OCI-LY1 (cell line): Measurements from ENCODE around the gene NCAPH2.
A peak's percentile ranks its signal among the peaks of the same experiment; 100 is the strongest.

Source experiments
- H2AFZ ChIP-seq: fragments of 200-600 bp; sonication (generic), shearing (Covaris generic); 2 replicates; pipeline ENCODE4 v1.6.0; 2014; ENCODE audit warnings: antibody characterized with exemption, mild to moderate bottlenecking, low read length
- H3F3A ChIP-seq: fragments of 200-600 bp; sonication (generic), shearing (Covaris generic); 2 replicates; pipeline ENCODE4 v1.6.0; 2014; ENCODE audit warnings: mild to moderate bottlenecking, antibody characterized with exemption, low read length, moderate library complexity; ENCODE audit not compliant: insufficient read depth
- H3K27ac ChIP-seq: fragments of 200-600 bp; sonication (generic); 2 replicates; pipeline ENCODE4 v1.5.1; 2014; ENCODE audit warnings: low read length, mixed run types, mild to moderate bottlenecking, low read depth; ENCODE audit not compliant: poor library complexity, severe bottlenecking
- H3K27me3 ChIP-seq: fragments of 200-600 bp; sonication (generic); 2 replicates; pipeline ENCODE4 v1.6.0; 2014; ENCODE audit warnings: antibody characterized with exemption, mild to moderate bottlenecking, low read length, moderate library complexity; ENCODE audit not compliant: insufficient read depth
- H3K36me3 ChIP-seq: fragments of 200-600 bp; sonication (generic); 2 replicates; pipeline ENCODE4 v1.6.1; 2014; ENCODE audit warnings: mild to moderate bottlenecking, antibody characterized with exemption, low read length, moderate library complexity, mixed read lengths; ENCODE audit not compliant: insufficient read depth
- H3K4me1 ChIP-seq: fragments of 200-600 bp; sonication (generic); 2 replicates; pipeline ENCODE4 v1.5.1; 2014; ENCODE audit warnings: mild to moderate bottlenecking, low read length, moderate library complexity; ENCODE audit not compliant: insufficient read depth, severe bottlenecking
- H3K4me2 ChIP-seq: fragments of 200-600 bp; sonication (generic), shearing (Covaris generic); 2 replicates; pipeline ENCODE4 v1.6.1; 2014; ENCODE audit warnings: low read length
- H3K4me3 ChIP-seq: fragments of 200-600 bp; sonication (generic); 2 replicates; pipeline ENCODE4 v1.5.1; 2014; ENCODE audit warnings: low read length, low read depth, mild to moderate bottlenecking, mixed read lengths; ENCODE audit not compliant: poor library complexity, severe bottlenecking
- H3K79me2 ChIP-seq: fragments of 200-600 bp; shearing (Covaris generic); 2 replicates; pipeline ENCODE4 v1.6.1; 2016; ENCODE audit warnings: mixed run types, low read length, mixed read lengths; ENCODE audit not compliant: insufficient read depth
- H3K9ac ChIP-seq: fragments of 200-600 bp; sonication (generic), shearing (Covaris generic); 2 replicates; pipeline ENCODE4 v1.6.1; 2014; ENCODE audit warnings: mild to moderate bottlenecking, low read length, mixed read lengths
- H3K9me2 ChIP-seq: fragments of 200-600 bp; sonication (generic), shearing (Covaris generic); 2 replicates; pipeline ENCODE4 v1.6.1; 2014; ENCODE audit warnings: low read depth, mild to moderate bottlenecking, low read length, mixed read lengths
- H3K9me3 ChIP-seq: fragments of 200-600 bp; shearing (Covaris generic); 2 replicates; pipeline ENCODE4 v1.6.1; 2014; ENCODE audit warnings: low read length, mixed read lengths
- H4K20me1 ChIP-seq: fragments of 200-600 bp; sonication (generic), shearing (Covaris generic); 2 replicates; pipeline ENCODE4 v1.6.0; 2016; ENCODE audit warnings: mild to moderate bottlenecking, low read length; ENCODE audit not compliant: insufficient read depth
- EZH2 ChIP-seq: fragments of 200-600 bp; sonication (generic), shearing (Covaris generic); IDR thresholded peaks from 2 replicates; pipeline ENCODE4 v1.8.0; 2017; ENCODE audit warnings: borderline replicate concordance, mixed run types, mild to moderate bottlenecking, antibody characterized with exemption, low read length, moderate library complexity, mixed read lengths
- TF ChIP-seq, protein P1 (sequence below): fragments of 200-600 bp; sonication (generic), shearing (Covaris generic); IDR thresholded peaks from 2 replicates; pipeline ENCODE4 v1.5.1; 2017; ENCODE audit warnings: mild to moderate bottlenecking, antibody characterized with exemption, low read length, moderate library complexity, mixed read lengths

Gene NCAPH2

DNA sequence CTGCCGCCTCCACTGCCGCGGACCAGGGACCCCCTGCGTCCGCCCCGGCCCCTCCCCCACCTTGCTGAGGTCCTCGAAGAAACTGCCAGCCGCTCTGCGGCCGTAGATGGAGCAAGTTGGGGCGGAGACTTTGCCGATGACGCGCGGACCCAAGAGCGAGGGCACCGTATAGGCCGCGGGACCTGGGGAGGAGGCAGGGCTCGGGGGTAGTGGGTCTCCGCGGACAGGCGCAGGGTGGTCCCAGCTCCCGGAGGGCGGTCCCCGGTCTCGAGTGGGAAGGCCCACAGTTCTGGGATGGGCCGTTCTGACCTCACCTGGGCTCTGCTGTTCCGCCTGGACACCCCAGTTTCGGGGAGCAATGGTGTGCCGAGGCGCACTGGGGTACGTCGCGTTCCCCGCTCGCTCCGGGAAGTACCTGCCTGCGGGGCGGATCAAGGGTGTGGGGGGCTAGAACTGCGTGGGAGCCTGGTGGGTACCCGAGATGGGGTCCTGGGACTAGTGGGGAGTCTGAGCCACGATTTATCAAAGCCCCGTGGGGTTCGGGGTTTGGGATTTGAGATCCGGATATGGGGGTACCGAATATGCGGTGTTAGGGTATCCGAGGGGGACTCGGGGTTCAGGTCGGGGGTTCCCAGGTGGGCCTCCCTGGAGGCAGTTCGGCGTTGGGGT is 23.0 kb downstream of the NCAPH2 start:
- H3K9ac ChIP-seq = peak overlapping the region; percentile 83

DNA sequence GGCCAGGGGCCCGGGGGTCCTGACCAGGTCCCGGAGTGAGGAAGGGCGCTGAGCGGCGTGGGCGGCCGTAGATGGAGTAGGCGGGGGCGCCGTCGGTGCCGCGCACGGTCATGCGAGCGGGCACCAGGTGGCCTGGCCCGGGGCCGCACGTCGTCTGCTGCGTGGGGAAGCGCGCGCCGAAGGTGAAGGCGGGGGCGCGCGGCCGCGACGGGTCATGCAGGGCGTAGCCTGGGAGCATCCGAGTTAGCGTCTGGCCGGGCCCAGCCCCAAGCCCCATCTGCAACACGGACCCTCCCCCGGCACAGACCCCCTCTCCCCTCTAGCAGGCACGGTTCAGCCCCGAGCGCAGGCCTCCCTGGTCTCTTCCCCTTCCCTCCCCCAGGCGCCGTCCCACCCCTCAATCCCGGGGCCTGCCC is 23.5 kb downstream of the NCAPH2 start:
- Histone ChIP-seq H3K27ac (peak overlapping the region; percentile 60), H3K27me3 (no peaks in the 10 kb centered on the region), H3K36me3 (no peaks in the 10 kb centered on the region), H3K9me2 (no peaks in the 10 kb centered on the region), H3K4me2 (peak overlapping the region; percentile 85), H3K4me3 (peak overlapping the region; percentile 80), H3F3A (peaks cover 8% of the 10 kb centered on the region), H3K9me3 (no peaks in the 10 kb centered on the region), H3K79me2 (no peaks in the 10 kb centered on the region), H4K20me1 (no peaks in the 10 kb centered on the region), H3K4me1 (peaks cover 61% of the 10 kb centered on the region), H2AFZ (no peak overlapping the region), H3K9ac (peak overlapping the region; percentile 83)
- TF ChIP-seq EZH2 = no peak
- TF ChIP-seq, protein P1, sequence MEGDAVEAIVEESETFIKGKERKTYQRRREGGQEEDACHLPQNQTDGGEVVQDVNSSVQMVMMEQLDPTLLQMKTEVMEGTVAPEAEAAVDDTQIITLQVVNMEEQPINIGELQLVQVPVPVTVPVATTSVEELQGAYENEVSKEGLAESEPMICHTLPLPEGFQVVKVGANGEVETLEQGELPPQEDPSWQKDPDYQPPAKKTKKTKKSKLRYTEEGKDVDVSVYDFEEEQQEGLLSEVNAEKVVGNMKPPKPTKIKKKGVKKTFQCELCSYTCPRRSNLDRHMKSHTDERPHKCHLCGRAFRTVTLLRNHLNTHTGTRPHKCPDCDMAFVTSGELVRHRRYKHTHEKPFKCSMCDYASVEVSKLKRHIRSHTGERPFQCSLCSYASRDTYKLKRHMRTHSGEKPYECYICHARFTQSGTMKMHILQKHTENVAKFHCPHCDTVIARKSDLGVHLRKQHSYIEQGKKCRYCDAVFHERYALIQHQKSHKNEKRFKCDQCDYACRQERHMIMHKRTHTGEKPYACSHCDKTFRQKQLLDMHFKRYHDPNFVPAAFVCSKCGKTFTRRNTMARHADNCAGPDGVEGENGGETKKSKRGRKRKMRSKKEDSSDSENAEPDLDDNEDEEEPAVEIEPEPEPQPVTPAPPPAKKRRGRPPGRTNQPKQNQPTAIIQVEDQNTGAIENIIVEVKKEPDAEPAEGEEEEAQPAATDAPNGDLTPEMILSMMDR = no peak

More for the DNA sequence above, 23.0 kb downstream of the NCAPH2 start:
- Histone ChIP-seq H3K27ac (peak overlapping the region; percentile 60), H3F3A (peaks cover 5% of the 10 kb centered on the region), H3K36me3 (no peaks in the 10 kb centered on the region), H3K79me2 (no peaks in the 10 kb centered on the region), H3K27me3 (no peaks in the 10 kb centered on the region), H4K20me1 (no peaks in the 10 kb centered on the region), H3K4me3 (peak overlapping the region; percentile 80), H3K4me1 (peaks cover 63% of the 10 kb centered on the region), H2AFZ (no peak overlapping the region), H3K9me2 (no peaks in the 10 kb centered on the region), H3K4me2 (peak overlapping the region; percentile 85), H3K9me3 (no peaks in the 10 kb centered on the region)
- TF ChIP-seq, protein P1 = no peak
- no peak for TF ChIP-seq EZH2

DNA sequence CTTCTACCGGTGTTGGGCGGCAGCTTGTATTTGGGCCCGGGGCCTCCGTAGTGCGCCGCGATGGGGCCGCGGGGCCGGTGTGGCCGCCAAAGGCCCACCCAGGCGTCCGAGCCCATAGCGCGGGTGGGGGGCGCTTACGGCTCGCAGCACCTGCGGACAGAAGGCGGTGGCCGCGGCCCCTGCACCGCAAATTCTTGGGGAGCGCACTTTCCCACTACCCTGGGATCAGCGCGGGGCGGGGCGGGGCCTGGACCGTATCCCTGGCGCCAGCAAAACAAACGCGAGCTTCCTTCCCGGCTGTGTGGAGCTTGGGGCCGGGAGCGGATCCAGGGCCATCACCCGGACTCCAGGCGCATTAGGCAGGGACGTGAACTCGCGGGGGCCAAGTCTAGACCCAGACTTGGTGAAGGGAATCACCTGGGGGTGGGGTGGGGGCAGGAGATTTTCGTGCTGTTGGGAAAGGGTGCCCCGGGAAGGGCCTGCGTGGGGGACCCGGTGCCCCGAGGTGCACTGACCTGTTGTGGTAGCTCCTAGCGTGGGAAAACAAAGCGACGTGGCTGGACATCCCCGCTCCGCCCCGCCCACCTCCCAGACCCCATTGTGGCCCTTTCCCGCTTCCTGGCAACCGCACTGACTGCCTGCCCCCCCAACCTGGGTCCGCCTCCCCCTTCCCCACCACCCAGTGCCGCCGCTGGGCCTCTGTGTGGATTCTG is 24.1 kb downstream of the NCAPH2 start:
- Histone ChIP-seq H3K36me3 (no peaks in the 10 kb centered on the region), H3K9ac (peak overlapping the region; percentile 83; the same call in 1 of the 2 replicates), H3K27me3 (no peaks in the 10 kb centered on the region), H3K4me1 (peaks cover 57% of the 10 kb centered on the region), H4K20me1 (no peaks in the 10 kb centered on the region), H3F3A (peaks cover 8% of the 10 kb centered on the region), H3K79me2 (no peaks in the 10 kb centered on the region), H3K9me3 (no peaks in the 10 kb centered on the region), H2AFZ (no peak overlapping the region), H3K9me2 (no peaks in the 10 kb centered on the region), H3K27ac (peak overlapping the region; percentile 34), H3K4me3 (peak overlapping the region; percentile 80), H3K4me2 (peak overlapping the region; percentile 85)
- no peak for TF ChIP-seq EZH2
- TF ChIP-seq, protein P1 = no peak
